Ectodermal cell (in vitro differentiated cells): Measurements from ENCODE around the gene GYPC.

Source experiments
- H3K27ac ChIP-seq: 2 replicates; pipeline ENCODE4 v1.7.0; 2013; ENCODE audit warnings: mild to moderate bottlenecking, low read depth, low read length; ENCODE audit not compliant: insufficient read depth, poor library complexity, severe bottlenecking
- H3K27me3 ChIP-seq: 2 replicates; pipeline ENCODE4 v1.7.0; 2013; ENCODE audit warnings: mild to moderate bottlenecking, low read length; ENCODE audit not compliant: insufficient read depth, control insufficient read depth, poor library complexity, severe bottlenecking
- H3K36me3 ChIP-seq: one replicate; pipeline ENCODE4 v1.7.0; 2013; ENCODE audit warnings: low read length; ENCODE audit not compliant: control insufficient read depth, insufficient read depth
- H3K4me1 ChIP-seq: one replicate; pipeline ENCODE4 v1.7.0; 2013; ENCODE audit warnings: low read length; ENCODE audit not compliant: control insufficient read depth, insufficient read depth
- H3K4me3 ChIP-seq: 2 replicates; pipeline ENCODE4 v1.7.0; 2013; ENCODE audit warnings: low read depth, low read length, control low read depth; ENCODE audit not compliant: insufficient read depth
- H3K9me3 ChIP-seq: 2 replicates; pipeline ENCODE4 v1.7.0; 2013; ENCODE audit warnings: mild to moderate bottlenecking, low read length, moderate library complexity; ENCODE audit not compliant: control insufficient read depth
- WGBS, 2 experiments: methylation state at CpG; one replicate each; pipeline ENCODE4 v1.1.7; 2013; ENCODE audit warnings: missing lambda C conversion rate in 2 of 2; 5-methylcytosine and 5-hydroxymethylcytosine counted together

Gene GYPC

DNA sequence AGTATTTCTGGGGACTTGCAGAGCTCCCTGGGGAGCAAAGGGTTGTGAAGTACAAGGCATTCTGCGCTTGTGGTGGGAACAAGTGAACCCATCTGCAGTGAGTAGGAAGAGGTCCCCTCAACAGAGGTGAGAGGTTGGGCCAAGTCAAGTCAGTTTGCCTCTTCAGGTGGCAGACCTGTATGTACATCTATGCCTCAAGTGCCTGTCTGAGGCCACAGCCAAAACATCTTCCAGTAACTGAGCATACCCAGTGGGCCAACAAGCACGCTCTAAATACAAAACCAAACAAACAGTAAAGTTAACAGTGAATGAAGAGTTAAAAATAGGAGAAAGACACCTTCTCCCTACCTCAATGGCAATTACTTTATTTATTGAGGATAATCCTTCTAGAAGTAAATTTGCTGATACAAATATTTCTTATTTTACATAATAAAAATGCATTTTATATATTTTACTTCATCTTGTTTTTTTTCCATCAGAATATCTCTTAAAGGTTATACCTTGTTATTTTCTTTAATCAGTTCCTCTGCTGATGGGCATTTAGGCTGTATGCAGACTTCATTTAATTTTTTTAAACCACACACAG lies 2.5 kb downstream of the GYPC start:
- Histone ChIP-seq H3K9me3 (no peaks in the 10 kb centered on the region), H3K27ac (no peak overlapping the region), H3K4me1 (peaks cover 39% of the 10 kb centered on the region), H3K27me3 (peaks cover 7% of the 10 kb centered on the region), H3K36me3 (no peaks in the 10 kb centered on the region), H3K4me3 (no peak overlapping the region)
- WGBS, 2 experiments, result 78 to 90% methylated on average over 1 of the region's 2 CpGs

DNA sequence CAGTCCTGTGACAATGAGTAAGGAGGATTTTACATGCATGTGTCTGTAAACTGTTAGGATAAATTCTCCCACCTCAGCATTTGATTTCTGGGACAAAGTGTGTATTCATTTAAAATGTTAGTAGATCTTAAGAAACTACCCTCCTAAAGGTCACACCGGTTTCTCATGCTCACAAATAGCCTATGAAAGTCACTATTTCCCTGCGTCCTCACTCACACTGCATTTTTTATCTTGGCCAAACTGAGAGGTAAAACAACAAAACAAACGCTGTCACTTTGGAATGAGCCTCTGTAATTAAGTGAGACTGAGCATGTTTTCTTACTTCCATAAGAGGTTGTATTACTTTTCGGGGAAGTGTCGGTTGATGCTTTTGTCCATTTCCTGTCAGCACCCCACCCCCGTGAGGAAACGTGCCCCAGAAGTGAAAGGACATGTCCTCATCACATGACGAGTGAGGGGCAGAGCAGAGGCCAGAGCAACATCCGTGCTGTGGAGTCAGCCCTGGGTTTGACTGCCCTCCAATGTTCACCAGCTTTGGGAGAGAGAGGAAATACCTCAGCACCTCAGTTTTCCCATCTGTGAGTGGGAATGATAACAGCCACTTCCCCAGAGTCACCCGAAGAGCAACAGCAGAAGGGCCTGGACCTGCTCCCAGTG lies 3.1 kb downstream of the GYPC start:
- WGBS, 2 experiments, result 76 to 83% methylated on average over 10 of the region's 10 CpGs
- no peak overlapping the region for H3K27ac ChIP-seq
- peaks cover 39% of the 10 kb centered on the region for H3K4me1 ChIP-seq
- peaks cover 7% of the 10 kb centered on the region for H3K27me3 ChIP-seq
- no peaks in the 10 kb centered on the region for H3K9me3 ChIP-seq
- no peak overlapping the region for H3K4me3 ChIP-seq
- H3K36me3 ChIP-seq, result no peaks in the 10 kb centered on the region

DNA sequence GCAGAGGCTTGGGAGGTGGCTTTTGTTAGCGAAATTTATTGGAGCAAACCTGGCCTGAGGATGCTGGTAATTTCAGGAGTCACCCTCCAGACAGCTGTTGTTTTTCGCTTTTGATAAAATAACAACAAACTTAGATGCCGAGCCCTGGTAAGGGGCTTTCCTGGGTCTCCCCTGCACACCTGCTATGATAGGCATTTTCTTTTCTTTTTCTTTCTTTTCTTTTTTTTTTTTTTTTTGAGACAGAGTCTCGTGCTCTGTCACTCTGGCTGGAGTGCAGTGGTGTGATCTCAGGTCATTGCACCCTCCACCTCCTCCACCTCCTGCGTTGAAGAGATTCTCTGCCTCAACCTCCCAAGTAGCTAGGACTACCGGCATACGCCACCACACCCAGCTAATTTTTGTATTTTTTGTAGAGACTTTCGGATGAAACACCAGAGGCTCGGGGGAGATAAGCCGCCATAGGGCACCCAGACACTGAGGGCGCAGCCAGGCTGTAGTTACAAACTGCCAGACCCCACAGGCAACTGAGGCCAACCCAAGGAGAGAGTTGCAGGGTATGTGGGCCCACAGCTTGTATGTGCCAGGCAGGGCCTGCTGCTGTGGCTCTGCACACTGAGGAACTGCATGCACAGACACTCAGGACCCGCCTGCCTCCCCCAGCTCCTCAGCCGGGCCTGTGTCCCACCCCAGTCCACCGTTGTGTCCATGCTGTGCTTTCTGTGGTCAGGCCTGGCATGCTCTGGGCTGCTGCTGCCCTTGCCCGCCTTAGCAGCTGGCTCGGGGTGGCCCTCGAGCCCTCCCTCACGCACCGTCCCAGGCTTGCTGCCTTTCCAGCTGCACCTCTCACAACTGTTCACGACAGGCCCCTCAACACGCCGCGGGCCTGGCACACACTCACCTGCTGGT lies 3.9 kb downstream of the GYPC start:
- Histone ChIP-seq H3K4me1 (peaks cover 39% of the 10 kb centered on the region), H3K9me3 (no peaks in the 10 kb centered on the region), H3K27ac (no peak overlapping the region), H3K27me3 (peaks cover 7% of the 10 kb centered on the region), H3K4me3 (no peak overlapping the region), H3K36me3 (no peaks in the 10 kb centered on the region)
- 90 to 92% methylated on average over 23 of the region's 23 CpGs for WGBS, 2 experiments

DNA sequence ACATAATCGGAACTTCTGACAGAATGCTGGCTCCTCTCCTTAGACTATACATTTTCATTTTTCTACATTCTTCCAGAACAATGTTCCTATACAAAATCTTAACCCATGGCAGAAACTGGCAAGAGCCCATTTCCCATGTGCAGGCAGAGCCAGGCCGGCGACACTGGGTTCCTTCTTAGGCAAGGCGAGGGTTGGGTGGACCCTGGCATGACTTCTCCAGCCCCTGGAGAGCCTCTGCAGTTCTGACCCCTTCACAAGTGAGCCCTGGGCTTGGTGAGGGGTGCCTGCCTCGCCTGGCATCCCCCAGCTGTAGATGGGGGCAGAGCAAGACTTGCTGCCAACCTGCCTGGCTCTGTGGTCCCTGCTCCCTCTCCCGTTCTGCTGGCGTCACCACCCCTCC lies 5.0 kb downstream of the GYPC start:
- no peaks in the 10 kb centered on the region for H3K36me3 ChIP-seq
- H3K4me1 ChIP-seq, result peaks cover 37% of the 10 kb centered on the region
- H3K4me3 ChIP-seq, result no peak overlapping the region
- WGBS, 2 experiments, result 92 to 94% methylated on average over 7 of the region's 7 CpGs
- H3K27me3 ChIP-seq, result no peaks in the 10 kb centered on the region
- H3K9me3 ChIP-seq, result no peaks in the 10 kb centered on the region
- no peak overlapping the region for H3K27ac ChIP-seq

DNA sequence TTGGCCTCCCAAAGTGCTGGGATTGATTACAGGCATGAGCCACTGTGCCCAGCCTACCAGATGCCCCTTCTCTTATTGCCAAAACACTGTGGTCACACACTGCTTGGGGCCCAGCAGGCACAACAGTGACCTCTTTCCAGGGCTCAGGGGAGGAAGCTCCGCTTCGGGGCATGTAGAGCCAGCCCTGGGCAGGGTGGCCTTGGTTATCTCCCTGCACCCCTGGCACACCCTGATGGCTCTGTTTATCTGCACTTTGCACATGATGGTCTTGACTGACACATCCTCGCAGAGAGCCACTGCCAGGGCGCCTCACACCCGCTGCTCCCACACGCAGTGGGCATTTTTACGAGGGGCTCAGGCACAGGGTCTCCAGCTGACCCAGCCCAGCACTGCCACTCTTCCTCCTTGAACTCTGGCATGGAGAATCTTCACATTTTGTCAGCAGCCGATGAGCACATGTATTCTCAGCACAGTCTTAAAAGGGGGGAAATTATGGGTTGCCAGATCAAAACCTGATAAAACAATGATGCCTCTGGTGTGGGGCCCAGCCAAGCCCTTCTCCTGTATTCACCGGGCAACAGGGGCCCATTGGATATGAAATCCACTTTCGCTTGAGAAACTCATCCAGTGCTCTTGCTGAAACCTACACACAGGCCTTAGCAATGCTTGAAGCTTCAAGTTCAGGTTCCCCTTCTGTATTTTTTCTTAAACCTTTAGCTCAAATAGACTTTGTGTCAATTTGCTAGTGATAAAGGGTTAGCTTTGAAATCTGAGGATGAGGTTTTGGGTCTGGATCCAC lies 5.9 kb downstream of the GYPC start:
- Histone ChIP-seq H3K36me3 (no peaks in the 10 kb centered on the region), H3K4me1 (peaks cover 39% of the 10 kb centered on the region), H3K9me3 (no peaks in the 10 kb centered on the region), H3K27ac (no peak overlapping the region), H3K4me3 (no peak overlapping the region), H3K27me3 (no peaks in the 10 kb centered on the region)
- WGBS, 2 experiments, result 93 to 95% methylated on average over 10 of the region's 10 CpGs

DNA sequence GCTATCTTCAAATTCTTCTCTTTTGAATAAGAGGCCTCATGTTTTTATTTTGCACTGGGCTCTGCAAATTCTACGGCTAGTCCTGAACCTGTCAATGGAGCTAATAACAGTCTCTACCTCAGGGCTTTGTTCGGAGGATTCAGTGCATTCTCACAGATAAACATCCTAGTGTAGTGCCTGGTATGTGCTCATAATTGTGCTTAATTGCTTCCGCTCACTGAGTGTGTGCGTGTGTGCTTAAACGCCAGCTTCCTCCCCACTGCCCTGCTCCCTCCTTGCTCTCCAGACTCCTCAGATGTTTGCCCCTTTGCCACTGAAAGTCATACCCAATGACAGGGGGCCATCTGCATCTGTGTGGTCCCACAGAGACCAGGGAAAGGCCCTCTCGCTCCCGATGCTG lies 6.7 kb downstream of the GYPC start:
- no peaks in the 10 kb centered on the region for H3K27me3 ChIP-seq
- no peak overlapping the region for H3K27ac ChIP-seq
- no peak overlapping the region for H3K4me3 ChIP-seq
- 83 to 86% methylated on average over 7 of the region's 7 CpGs for WGBS, 2 experiments
- H3K9me3 ChIP-seq, result no peaks in the 10 kb centered on the region
- peaks cover 32% of the 10 kb centered on the region for H3K4me1 ChIP-seq
- no peaks in the 10 kb centered on the region for H3K36me3 ChIP-seq

DNA sequence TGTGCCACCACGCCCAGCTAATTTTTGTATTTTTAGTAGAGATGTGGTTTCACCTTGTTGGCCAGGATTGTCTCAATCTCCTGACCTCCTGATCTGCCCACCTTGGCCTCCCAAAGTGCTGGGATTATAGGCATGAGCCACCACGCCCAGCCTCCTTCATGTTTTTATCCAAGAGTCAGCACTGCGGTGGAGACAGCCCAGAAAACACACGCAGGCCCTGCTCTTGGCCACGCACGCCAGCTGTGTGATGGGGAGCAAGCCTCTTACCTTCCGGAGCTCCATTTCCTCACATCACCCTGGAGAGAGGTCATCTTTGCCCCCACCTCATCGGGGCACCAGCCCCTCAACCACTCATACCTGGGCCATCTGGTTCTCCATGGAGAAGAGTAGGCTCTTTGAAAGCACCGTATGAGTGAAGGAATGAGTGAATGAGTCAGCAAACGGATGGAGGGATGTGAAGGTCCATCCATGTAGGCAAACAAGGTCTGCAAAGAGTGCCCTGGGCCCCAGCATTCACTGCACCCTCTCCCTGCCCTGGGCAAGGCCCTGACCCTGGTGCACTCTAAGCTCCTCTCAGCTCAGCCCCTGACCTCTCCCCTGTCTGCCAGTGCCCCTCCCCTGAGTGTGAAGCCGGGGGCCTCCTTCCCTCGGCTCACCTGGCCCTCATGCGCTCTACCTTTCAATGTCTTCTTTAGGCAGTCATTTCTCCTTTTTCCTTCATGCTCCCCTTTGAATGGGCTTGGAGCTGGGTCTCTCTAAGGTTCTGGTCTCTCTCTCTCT lies 7.4 kb downstream of the GYPC start:
- whole genome bisulfite sequencing, 2 experiments, result 90 to 91% methylated on average over 13 of the region's 13 CpGs
- Histone ChIP-seq H3K4me3 (no peak overlapping the region), H3K27ac (no peak overlapping the region), H3K9me3 (no peaks in the 10 kb centered on the region), H3K27me3 (no peaks in the 10 kb centered on the region), H3K4me1 (peaks cover 24% of the 10 kb centered on the region), H3K36me3 (no peaks in the 10 kb centered on the region)

DNA sequence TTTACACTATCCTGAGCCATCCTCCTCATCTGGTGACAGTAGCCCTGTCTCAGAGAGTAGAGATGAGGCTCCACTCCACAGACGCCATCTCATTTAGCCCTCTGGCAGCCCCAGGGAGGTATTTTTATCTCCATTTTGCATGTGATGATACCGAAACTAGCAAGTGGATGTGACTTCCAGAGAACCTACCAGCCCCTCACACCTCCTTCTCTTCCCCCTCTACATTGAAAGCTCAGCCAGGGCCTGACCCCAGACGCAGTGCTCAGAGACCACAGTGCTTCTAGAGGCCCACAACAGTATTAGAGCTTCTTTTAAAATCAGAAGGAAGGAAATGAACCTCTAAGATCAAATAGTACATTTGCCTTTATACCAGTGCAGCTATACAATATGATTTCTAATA lies 8.3 kb downstream of the GYPC start:
- H3K4me3 ChIP-seq, result no peak overlapping the region
- WGBS, 2 experiments, result 95 to 96% methylated on average over 3 of the region's 3 CpGs
- no peaks in the 10 kb centered on the region for H3K27me3 ChIP-seq
- H3K4me1 ChIP-seq, result peaks cover 17% of the 10 kb centered on the region
- no peaks in the 10 kb centered on the region for H3K9me3 ChIP-seq
- H3K36me3 ChIP-seq, result no peaks in the 10 kb centered on the region
- no peak overlapping the region for H3K27ac ChIP-seq

DNA sequence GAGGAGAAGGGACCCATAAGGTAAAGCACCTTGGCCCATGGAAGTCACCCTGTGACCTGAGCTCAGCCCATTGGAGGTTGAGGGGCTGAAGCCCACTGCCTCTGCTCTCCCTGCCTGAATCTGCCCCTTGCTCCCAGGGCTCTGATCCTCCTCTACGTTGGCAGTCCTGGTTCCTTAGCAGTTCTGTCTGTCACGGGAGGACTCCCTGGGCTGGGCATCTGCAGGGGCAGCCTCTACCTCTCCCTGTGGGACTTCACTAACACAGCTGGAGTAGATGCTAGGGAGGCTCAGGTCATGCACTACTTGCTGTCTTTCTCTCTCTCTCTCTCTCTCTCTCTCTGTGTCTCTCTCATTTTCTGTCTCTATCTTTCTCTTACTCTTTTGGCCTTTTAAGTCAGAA lies 8.7 kb downstream of the GYPC start:
- no peaks in the 10 kb centered on the region for H3K36me3 ChIP-seq
- H3K4me1 ChIP-seq, result peaks cover 15% of the 10 kb centered on the region
- H3K27ac ChIP-seq, result no peak overlapping the region
- H3K27me3 ChIP-seq, result no peaks in the 10 kb centered on the region
- no peak overlapping the region for H3K4me3 ChIP-seq
- no peaks in the 10 kb centered on the region for H3K9me3 ChIP-seq
- WGBS, 2 experiments, result 80 to 87% methylated on average over 2 of the region's 2 CpGs
